WERI-Rb-1 (cell line): ENCODE measurements around the gene KCNJ15.
A peak's percentile ranks its signal among the peaks of the same experiment; 100 is the strongest.

ENCODE experiments used
- DNase-seq: peaks from one replicate; pipeline ENCODE4 v3.0.0-alpha.2; 2020
- H3K27ac ChIP-seq: fragments of 250-450 bp; sonication (Bioruptor Pico); 2 replicates; pipeline ENCODE4 v1.5.1; 2020; ENCODE audit warnings: mild to moderate bottlenecking, moderate library complexity
- H3K27me3 ChIP-seq: fragments of 250-450 bp; sonication (Bioruptor Pico); 2 replicates; pipeline ENCODE4 v1.5.1; 2021; ENCODE audit warnings: mild to moderate bottlenecking, low read depth, moderate library complexity; ENCODE audit not compliant: insufficient read depth, severe bottlenecking
- H3K36me3 ChIP-seq: fragments of 250-450 bp; sonication (Bioruptor Pico); 2 replicates; pipeline ENCODE4 v1.5.1; 2020; ENCODE audit warnings: mild to moderate bottlenecking, moderate library complexity
- H3K4me3 ChIP-seq: 2 replicates; pipeline ENCODE4 v1.5.1; 2011; ENCODE audit warnings: low read depth, mild to moderate bottlenecking, control low read depth, low read length
- H3K9me3 ChIP-seq: fragments of 250-450 bp; sonication (Bioruptor Pico); 2 replicates; pipeline ENCODE4 v1.5.1; 2021; ENCODE audit warnings: mild to moderate bottlenecking, moderate library complexity; ENCODE audit not compliant: severe bottlenecking
- TF ChIP-seq, protein P1 (sequence below): IDR thresholded peaks from 2 replicates; pipeline ENCODE4 v1.5.1; 2011; ENCODE audit warnings: low read depth, mild to moderate bottlenecking, control low read depth, inconsistent platforms, low read length

KCNJ15 gene

GRCh38 chr21:38220270-38220737 lies 36.5 kb upstream of the KCNJ15 start:
- TF ChIP-seq, protein P1, sequence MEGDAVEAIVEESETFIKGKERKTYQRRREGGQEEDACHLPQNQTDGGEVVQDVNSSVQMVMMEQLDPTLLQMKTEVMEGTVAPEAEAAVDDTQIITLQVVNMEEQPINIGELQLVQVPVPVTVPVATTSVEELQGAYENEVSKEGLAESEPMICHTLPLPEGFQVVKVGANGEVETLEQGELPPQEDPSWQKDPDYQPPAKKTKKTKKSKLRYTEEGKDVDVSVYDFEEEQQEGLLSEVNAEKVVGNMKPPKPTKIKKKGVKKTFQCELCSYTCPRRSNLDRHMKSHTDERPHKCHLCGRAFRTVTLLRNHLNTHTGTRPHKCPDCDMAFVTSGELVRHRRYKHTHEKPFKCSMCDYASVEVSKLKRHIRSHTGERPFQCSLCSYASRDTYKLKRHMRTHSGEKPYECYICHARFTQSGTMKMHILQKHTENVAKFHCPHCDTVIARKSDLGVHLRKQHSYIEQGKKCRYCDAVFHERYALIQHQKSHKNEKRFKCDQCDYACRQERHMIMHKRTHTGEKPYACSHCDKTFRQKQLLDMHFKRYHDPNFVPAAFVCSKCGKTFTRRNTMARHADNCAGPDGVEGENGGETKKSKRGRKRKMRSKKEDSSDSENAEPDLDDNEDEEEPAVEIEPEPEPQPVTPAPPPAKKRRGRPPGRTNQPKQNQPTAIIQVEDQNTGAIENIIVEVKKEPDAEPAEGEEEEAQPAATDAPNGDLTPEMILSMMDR: no peak
- Histone ChIP-seq H3K9me3 (peaks cover 17% of the 10 kb centered on the region), H3K27ac (no peak overlapping the region), H3K27me3 (no peaks in the 10 kb centered on the region), H3K36me3 (no peaks in the 10 kb centered on the region), H3K4me3 (no peak overlapping the region)
- no peak for DNase-seq

- Histone ChIP-seq H3K27ac (no peak overlapping the region), H3K36me3 (no peaks in the 10 kb centered on the region), H3K4me3 (no peak overlapping the region), H3K9me3 (peaks cover 22% of the 10 kb centered on the region), H3K27me3 (no peaks in the 10 kb centered on the region)
- TF ChIP-seq, protein P1: no peak
- DNase-seq: no peak
These were observed 35.2 kb upstream of the KCNJ15 start for GRCh38 chr21:38221594-38221993.

- no peak overlapping the region for H3K4me3 ChIP-seq
- no peaks in the 10 kb centered on the region for H3K36me3 ChIP-seq
- DNase-seq: peak; percentile 29
- TF ChIP-seq, protein P1: no peak
- H3K27me3 ChIP-seq: no peaks in the 10 kb centered on the region
- no peak overlapping the region for H3K27ac ChIP-seq
- peaks cover 40% of the 10 kb centered on the region for H3K9me3 ChIP-seq
These were observed 32.8 kb upstream of the KCNJ15 start for GRCh38 chr21:38223893-38224540.

DNA sequence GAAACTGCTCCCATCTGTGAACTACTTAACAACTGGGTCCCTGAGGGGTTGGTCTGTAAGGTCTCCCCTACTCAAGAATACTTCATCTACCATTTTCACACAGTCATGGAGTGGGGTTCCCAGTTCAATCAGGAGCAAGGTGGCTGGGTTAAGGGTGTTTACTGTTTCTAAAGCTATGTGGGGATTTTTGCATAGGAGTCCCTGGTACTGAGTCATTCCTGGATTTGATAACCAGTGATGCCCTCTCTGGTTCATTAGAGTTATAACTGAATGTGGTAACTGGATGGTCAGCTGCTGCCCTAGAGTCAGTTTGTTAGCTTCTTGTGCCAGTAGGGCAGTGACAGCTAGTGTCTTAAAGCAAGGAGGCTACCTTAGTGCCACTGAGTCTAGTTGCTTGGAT lies 29.4 kb upstream of the KCNJ15 start:
- Histone ChIP-seq H3K27ac (no peak overlapping the region), H3K9me3 (peaks cover 54% of the 10 kb centered on the region), H3K27me3 (no peaks in the 10 kb centered on the region), H3K4me3 (no peak overlapping the region), H3K36me3 (no peaks in the 10 kb centered on the region)
- TF ChIP-seq, protein P1: no peak
- no peak for DNase-seq

- DNase-seq: no peak
- peaks cover 51% of the 10 kb centered on the region for H3K9me3 ChIP-seq
These were observed 28.7 kb upstream of the KCNJ15 start for GRCh38 chr21:38228115-38228514.

More at GRCh38 chr21:38228115-38228514, 28.7 kb upstream of the KCNJ15 start:
- Histone ChIP-seq H3K4me3 (no peak overlapping the region), H3K27me3 (no peaks in the 10 kb centered on the region), H3K27ac (no peak overlapping the region), H3K36me3 (no peaks in the 10 kb centered on the region)
- TF ChIP-seq, protein P1: no peak
